ENCODE results near the gene PRKN.
"Not testable (repeated sequence)": the region's sequence is repeated elsewhere in the genome, so short reads cannot be mapped to it uniquely, and the experiment has no call there.

The PRKN gene

DNA sequence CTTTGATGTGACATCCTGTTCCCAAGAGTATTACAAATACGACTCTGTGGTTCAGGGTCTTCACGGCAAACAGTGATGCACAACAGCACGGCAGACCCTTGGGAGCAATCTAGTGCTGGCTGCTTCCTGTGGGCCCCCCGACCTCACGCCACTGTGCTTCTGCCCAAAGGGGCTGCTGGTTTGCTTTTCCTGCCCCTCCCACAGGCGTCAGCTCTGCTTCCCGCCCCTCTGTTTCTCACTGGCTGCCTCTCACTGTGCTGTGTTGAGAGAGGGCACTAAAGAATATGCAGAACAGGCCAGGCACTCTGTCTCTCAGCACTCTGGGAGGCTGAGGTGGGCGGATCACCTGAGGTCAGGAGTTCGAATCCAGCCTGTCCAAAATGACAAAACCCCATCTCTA, 899.2 kb downstream of the PRKN start:
- Histone ChIP-seq H3K9me2 (ENCODE audit: low read depth, low read length) (no peaks in the 10 kb centered on the region), H3K9me3 (ENCODE audit: low read length) (no peaks in the 10 kb centered on the region), H3K36me3 (ENCODE audit: insufficient read depth, low read length) (no peaks in the 10 kb centered on the region), H3K27me3 (ENCODE audit: insufficient read depth, low read length) (no peaks in the 10 kb centered on the region), H3K27ac (ENCODE audit: low read depth, low read length, poor library complexity, severe bottlenecking) (no peak overlapping the region), H3K9ac (ENCODE audit: low read length) (no peak overlapping the region), H3K4me1 (ENCODE audit: insufficient read depth, low read length, severe bottlenecking) (no peaks in the 10 kb centered on the region), H3K4me3 (ENCODE audit: low read depth, low read length, poor library complexity, severe bottlenecking) (no peak overlapping the region), H2AFZ (ENCODE audit: low read length) (no peak overlapping the region), H3K79me2 (ENCODE audit: insufficient read depth, low read length) (no peaks in the 10 kb centered on the region), H3K4me2 (ENCODE audit: low read length) (no peak overlapping the region), H3F3A (ENCODE audit: insufficient read depth, low read length) (no peaks in the 10 kb centered on the region), H4K20me1 (ENCODE audit: insufficient read depth, low read length) (no peaks in the 10 kb centered on the region)
- no peak for TF ChIP-seq EZH2 (IDR thresholded peaks at IDR 0.05; ENCODE audit: borderline replicate concordance, low read length)
- TF ChIP-seq, protein P1, sequence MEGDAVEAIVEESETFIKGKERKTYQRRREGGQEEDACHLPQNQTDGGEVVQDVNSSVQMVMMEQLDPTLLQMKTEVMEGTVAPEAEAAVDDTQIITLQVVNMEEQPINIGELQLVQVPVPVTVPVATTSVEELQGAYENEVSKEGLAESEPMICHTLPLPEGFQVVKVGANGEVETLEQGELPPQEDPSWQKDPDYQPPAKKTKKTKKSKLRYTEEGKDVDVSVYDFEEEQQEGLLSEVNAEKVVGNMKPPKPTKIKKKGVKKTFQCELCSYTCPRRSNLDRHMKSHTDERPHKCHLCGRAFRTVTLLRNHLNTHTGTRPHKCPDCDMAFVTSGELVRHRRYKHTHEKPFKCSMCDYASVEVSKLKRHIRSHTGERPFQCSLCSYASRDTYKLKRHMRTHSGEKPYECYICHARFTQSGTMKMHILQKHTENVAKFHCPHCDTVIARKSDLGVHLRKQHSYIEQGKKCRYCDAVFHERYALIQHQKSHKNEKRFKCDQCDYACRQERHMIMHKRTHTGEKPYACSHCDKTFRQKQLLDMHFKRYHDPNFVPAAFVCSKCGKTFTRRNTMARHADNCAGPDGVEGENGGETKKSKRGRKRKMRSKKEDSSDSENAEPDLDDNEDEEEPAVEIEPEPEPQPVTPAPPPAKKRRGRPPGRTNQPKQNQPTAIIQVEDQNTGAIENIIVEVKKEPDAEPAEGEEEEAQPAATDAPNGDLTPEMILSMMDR (IDR thresholded peaks at IDR 0.05; ENCODE audit: low read length) = no peak

DNA sequence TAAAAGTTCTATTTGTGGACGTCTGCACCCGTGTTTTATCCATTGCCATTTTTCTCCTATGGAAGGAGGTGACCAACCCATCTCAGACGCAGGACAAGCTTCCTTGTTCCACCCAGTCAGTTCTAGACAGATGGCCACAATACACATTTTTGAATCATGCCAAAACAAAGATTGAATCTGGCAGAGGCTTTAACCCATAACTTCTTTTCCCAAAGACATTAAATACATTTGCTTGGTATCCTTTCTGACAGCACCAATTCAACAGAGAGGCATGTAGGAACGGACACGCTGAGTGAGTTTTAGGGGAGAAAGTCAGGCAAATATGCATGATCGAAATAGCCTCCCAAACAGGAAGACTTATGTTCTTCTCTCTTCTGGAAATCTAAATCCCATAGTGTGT, 901.1 kb downstream of the PRKN start:
- Histone ChIP-seq H3K36me3 (ENCODE audit: insufficient read depth, low read length) (no peaks in the 10 kb centered on the region), H3K9me3 (ENCODE audit: low read length) (no peaks in the 10 kb centered on the region), H3K79me2 (ENCODE audit: insufficient read depth, low read length) (no peaks in the 10 kb centered on the region), H3K9ac (ENCODE audit: low read length) (no peak overlapping the region), H3K4me1 (ENCODE audit: insufficient read depth, low read length, severe bottlenecking) (no peaks in the 10 kb centered on the region), H3K27me3 (ENCODE audit: insufficient read depth, low read length) (no peaks in the 10 kb centered on the region), H3F3A (ENCODE audit: insufficient read depth, low read length) (no peaks in the 10 kb centered on the region), H3K27ac (ENCODE audit: low read depth, low read length, poor library complexity, severe bottlenecking) (no peak overlapping the region), H4K20me1 (ENCODE audit: insufficient read depth, low read length) (no peaks in the 10 kb centered on the region), H2AFZ (ENCODE audit: low read length) (no peak overlapping the region), H3K4me2 (ENCODE audit: low read length) (no peak overlapping the region), H3K4me3 (ENCODE audit: low read depth, low read length, poor library complexity, severe bottlenecking) (no peak overlapping the region), H3K9me2 (ENCODE audit: low read depth, low read length) (no peaks in the 10 kb centered on the region)
- TF ChIP-seq, protein P1 (IDR thresholded peaks at IDR 0.05; ENCODE audit: low read length) = no peak
- TF ChIP-seq EZH2 (IDR thresholded peaks at IDR 0.05; ENCODE audit: borderline replicate concordance, low read length) = no peak

DNA sequence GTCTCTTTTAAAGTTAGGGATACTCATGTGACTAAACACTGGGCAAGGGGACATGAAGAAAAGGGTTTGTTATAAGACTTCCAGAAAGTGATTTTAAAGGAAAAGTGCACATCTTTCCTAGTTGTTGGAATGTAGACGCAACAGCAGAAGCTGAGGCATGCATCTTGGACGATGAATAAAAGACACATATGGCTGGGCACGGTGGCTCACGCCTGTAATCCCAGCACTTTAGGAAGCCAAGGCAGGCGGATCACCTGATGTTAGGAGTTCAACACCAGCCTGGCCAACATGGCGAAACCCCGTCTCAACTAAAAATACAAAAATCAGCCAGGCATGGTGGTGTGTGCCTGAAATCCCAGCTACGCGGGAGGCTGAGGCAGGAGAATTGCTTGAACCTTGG, 905.4 kb downstream of the PRKN start:
- H3K36me3 ChIP-seq (ENCODE audit: insufficient read depth, low read length); H3K4me1 ChIP-seq (ENCODE audit: insufficient read depth, low read length, severe bottlenecking); H3K9me2 ChIP-seq (ENCODE audit: low read depth, low read length); H3K9me3 ChIP-seq (ENCODE audit: low read length); H3K4me3 ChIP-seq (ENCODE audit: low read depth, low read length, poor library complexity, severe bottlenecking); H3K9ac ChIP-seq (ENCODE audit: low read length); H4K20me1 ChIP-seq (ENCODE audit: insufficient read depth, low read length); H3K79me2 ChIP-seq (ENCODE audit: insufficient read depth, low read length); H3F3A ChIP-seq (ENCODE audit: insufficient read depth, low read length); H3K27ac ChIP-seq (ENCODE audit: low read depth, low read length, poor library complexity, severe bottlenecking); H3K27me3 ChIP-seq (ENCODE audit: insufficient read depth, low read length); H2AFZ ChIP-seq (ENCODE audit: low read length); H3K4me2 ChIP-seq (ENCODE audit: low read length): not testable (repeated sequence)

DNA sequence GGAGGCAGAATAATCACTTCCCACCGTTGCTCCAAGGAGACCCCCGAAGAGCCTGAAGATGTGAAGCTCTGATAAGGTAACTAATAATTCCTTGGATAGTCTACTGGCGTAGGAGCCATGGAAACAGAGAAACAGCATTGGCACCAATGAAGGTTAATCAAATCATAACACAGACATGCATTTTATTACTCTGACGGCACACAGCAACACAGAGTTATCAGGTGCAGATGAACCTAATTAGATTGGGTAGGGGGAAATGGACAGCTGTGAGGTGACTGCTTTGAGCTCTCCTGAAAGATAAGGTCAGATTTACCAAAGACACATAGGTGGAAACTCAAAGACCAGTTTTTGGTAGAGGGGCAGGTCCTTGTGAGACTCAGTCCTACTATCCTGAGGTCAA, 909.7 kb downstream of the PRKN start:
- Histone ChIP-seq H3K79me2 (ENCODE audit: insufficient read depth, low read length) (no peaks in the 10 kb centered on the region), H3K27ac (ENCODE audit: low read depth, low read length, poor library complexity, severe bottlenecking) (no peak overlapping the region), H2AFZ (ENCODE audit: low read length) (no peak overlapping the region), H3K27me3 (ENCODE audit: insufficient read depth, low read length) (no peaks in the 10 kb centered on the region), H3K9ac (ENCODE audit: low read length) (no peak overlapping the region), H4K20me1 (ENCODE audit: insufficient read depth, low read length) (no peaks in the 10 kb centered on the region), H3K4me1 (ENCODE audit: insufficient read depth, low read length, severe bottlenecking) (no peaks in the 10 kb centered on the region), H3K36me3 (ENCODE audit: insufficient read depth, low read length) (no peaks in the 10 kb centered on the region), H3K4me3 (ENCODE audit: low read depth, low read length, poor library complexity, severe bottlenecking) (no peak overlapping the region), H3K9me2 (ENCODE audit: low read depth, low read length) (no peaks in the 10 kb centered on the region), H3K4me2 (ENCODE audit: low read length) (no peak overlapping the region), H3F3A (ENCODE audit: insufficient read depth, low read length) (no peaks in the 10 kb centered on the region), H3K9me3 (ENCODE audit: low read length) (no peaks in the 10 kb centered on the region)
- TF ChIP-seq, protein P1 (IDR thresholded peaks at IDR 0.05; ENCODE audit: low read length) = no peak
- TF ChIP-seq EZH2 (IDR thresholded peaks at IDR 0.05; ENCODE audit: borderline replicate concordance, low read length) = no peak

All from OCI-LY1 (cell line).